HG03280 (cell line): ENCODE data around the gene GPR25.
"Not testable (repeated sequence)": the region's sequence is repeated elsewhere in the genome, so short reads cannot be mapped to it uniquely, and the experiment has no call there.

Experiments
- ATAC-seq: cut with Tn5 transposase; IDR thresholded peaks from one replicate; pipeline ENCODE4 v1.9.1; 2021; ENCODE audit warnings: mild to moderate bottlenecking, moderate library complexity; ENCODE audit not compliant: unreplicated experiment

The GPR25 gene

DNA sequence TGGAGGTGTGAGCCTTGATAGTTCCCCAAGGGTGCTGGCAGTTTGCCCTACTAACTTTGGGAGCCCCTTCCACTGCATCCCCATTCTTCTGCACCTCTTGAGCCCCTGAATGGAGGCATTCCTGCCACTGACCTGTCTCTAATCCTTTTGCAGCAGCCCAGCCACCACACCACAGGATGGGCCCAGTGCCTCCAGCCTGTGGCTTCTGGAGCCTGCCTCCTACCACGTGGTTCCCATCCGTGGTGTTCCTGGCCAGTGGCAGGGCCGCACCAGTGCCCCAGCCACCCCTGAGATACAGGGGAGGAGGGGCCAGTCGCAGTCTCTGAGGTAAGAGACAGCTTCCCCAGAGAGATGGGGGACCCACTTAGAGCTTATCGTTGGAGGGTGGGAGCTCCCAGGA lies 36.3 kb downstream of the GPR25 start:
- ATAC-seq = no peak

GRCh38 chr1:200909757-200910239 lies 37.0 kb downstream of the GPR25 start:
- ATAC-seq = no peak

DNA sequence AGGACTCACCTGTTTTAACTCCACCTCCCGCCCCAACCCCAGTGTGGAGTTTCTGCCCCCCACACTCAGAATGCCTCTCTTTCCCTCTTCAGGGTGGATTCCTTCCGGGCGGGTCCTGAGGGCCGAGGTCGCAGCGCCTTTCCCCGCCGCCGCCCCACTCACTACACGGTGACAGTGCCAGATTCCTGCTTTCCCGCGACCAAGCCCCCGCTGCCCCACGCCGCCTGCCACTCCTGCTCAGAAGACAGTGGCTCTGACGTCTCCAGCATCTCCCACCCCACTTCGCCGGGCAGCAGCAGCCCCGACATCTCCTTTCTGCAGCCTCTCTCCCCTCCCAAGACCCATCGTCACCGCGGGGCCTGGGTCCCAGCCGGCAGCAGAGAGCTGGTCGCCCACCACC lies 38.6 kb downstream of the GPR25 start:
- ATAC-seq = no peak

DNA sequence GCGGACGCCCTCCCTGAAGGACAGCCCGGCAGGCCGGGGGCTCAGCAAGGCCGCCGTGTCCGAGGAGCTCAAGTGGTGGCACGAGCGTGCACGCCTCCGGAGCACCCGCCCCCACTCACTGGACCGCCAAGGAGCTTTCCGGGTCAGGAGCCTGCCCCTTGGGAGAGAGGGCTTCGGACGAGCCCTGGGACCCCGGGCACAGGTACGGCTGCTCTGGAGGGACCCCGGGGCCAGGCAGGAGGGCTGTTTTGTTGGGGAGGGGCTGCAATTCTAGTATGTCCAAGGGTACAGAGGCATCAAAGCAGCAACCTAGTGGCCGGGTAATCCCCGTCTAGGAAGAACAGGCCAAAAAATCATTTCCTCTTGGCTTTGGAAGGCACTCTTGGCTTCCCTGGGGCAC lies 39.2 kb downstream of the GPR25 start:
- ATAC-seq = not testable (repeated sequence)

GRCh38 chr1:200912737-200913407 lies 40.1 kb downstream of the GPR25 start:
- no peak for ATAC-seq

DNA sequence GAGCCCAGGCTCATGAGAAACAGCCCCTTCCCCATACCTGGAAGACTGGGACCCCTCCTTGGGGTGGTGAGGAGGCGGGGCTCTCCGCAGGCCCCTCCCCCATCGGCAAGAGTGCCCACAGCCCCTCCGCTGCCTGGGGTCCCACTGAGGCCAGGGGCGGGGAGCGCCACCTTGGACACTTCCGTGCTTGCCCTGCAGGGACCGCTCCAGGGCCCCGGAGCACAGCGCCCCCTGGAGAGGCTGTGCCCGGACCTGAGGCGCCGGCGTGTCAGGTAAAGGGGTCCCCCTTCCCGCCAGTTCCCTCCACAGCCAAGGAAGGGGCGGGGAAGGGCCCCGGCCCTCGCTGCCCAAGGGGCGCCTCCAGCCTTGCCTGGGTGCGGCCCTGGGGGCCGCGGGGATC lies 43.4 kb downstream of the GPR25 start:
- ATAC-seq = no peak

DNA sequence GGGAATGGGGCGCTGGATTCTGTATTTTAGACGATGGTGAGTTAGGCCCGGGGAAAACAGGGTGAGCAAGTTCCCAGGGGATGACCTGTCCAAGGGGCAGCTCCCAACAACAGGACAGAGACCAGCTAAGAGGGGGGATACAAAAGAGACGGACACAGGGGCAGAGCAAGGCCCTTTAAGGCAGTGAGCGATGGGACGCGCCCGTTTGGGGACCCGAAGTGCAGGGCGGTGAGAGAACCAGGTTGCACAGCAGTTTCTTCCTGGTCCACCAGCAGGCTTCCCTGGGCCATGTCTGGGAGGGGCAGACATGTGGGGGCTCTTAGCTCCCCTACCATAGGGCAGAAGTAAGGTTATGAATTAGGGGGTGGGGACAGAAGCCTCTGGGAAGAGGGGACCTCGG lies 43.9 kb downstream of the GPR25 start:
- no peak for ATAC-seq

GRCh38 chr1:200917291-200917817 lies 44.6 kb downstream of the GPR25 start:
- no peak for ATAC-seq

DNA sequence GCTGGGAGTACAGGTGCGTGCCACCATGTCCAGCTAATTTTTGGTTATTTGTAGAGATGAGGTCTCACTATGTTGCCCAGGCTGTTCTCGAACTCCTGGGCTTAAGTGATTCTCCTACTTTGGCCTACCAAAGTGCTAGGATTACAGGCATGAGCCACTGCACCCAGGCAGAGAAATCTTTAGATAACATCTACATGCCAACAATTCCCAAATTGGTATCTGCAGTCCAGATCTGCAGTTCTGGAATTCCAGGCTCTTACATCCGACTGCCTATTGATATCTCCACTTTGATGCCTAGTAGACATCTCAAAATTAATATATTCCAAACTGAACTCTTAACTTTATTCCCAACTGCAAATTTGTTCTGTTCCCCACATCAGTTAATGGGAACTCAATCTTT lies 45.2 kb downstream of the GPR25 start:
- no peak for ATAC-seq

- no peak for ATAC-seq
These were observed 46.6 kb downstream of the GPR25 start for GRCh38 chr1:200919386-200919785.

GRCh38 chr1:200921571-200922110 lies 48.9 kb downstream of the GPR25 start:
- ATAC-seq = no peak

DNA sequence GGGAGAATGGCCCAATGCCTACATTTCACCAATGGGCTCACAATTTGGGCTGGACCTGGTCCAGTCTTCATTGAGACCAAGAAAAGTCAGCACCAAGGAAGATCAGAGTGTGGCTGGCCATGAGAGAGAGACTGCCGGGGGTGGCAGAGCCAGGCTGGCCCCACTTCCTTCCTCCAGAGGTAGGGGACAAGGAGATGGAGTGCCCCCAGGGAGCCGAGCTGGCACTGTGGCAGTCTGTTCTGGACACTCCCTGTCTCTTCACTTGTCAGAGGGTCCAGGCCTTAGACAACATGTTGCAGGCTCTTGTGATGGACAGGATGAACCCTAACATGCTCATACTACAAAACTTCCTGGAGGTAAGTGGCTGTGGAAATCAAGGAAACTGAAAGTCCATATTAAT lies 49.6 kb downstream of the GPR25 start:
- no peak for ATAC-seq

GRCh38 chr1:200923601-200924000 lies 50.8 kb downstream of the GPR25 start:
- no peak for ATAC-seq
